HepG2 (cell line): ENCODE data around the gene DNAJC5. TPM values are rescaled to one million over a fixed set of nuclear protein-coding genes. Genes with fewer than 3 reads are reported as not detected.

Source experiments
- AGO2 ChIP-seq: fragments of 200-400 bp; formaldehyde crosslinking; optimal IDR thresholded peaks from 2 replicates; pipeline ENCODE3; 2017; ENCODE audit warnings: mild to moderate bottlenecking, low read depth, low read length, moderate library complexity
- ARID3A ChIP-seq: IDR thresholded peaks from 2 replicates; pipeline ENCODE4 v1.6.1; 2012; ENCODE audit warnings: low read depth, low read length, improper control_type of control experiment
- ATAD3A ChIP-seq: sonication (generic); formaldehyde crosslinking; IDR thresholded peaks from 2 replicates; pipeline ENCODE4 v1.4.0; 2020; ENCODE audit warnings: missing genetic modification reagents
- BHLHE40 ChIP-seq: IDR thresholded peaks from 2 replicates; pipeline ENCODE4 v1.6.1; 2011; ENCODE audit warnings: low read length, improper control_type of control experiment
- HOXD1 ChIP-seq: sonication (generic); formaldehyde crosslinking; IDR thresholded peaks from 2 replicates; pipeline ENCODE4 v1.5.0; 2020; ENCODE audit warnings: missing genetic modification reagents
- MEF2D ChIP-seq: sonication (generic); formaldehyde crosslinking; IDR thresholded peaks from 2 replicates; pipeline ENCODE4 v1.5.1; 2020; ENCODE audit warnings: mild to moderate bottlenecking, missing genetic modification reagents
- MEIS1 ChIP-seq: sonication (generic); formaldehyde crosslinking; IDR thresholded peaks from 2 replicates; pipeline ENCODE4 v1.9.0; 2021; ENCODE audit warnings: mild to moderate bottlenecking, missing genetic modification reagents, moderate library complexity, borderline replicate concordance
- RELA ChIP-seq: sonication (generic); formaldehyde crosslinking; IDR thresholded peaks from 2 replicates; pipeline ENCODE4 v1.4.0; 2020; ENCODE audit warnings: missing genetic modification reagents
- THYN1 ChIP-seq: sonication (generic); formaldehyde crosslinking; IDR thresholded peaks from 2 replicates; pipeline ENCODE4 v1.8.1; 2023; ENCODE audit warnings: low read depth, mild to moderate bottlenecking, moderate library complexity, missing genetic modification reagents, borderline replicate concordance
- TSC22D2 ChIP-seq: sonication (generic); formaldehyde crosslinking; IDR thresholded peaks from 2 replicates; pipeline ENCODE4 v1.5.1; 2020; ENCODE audit warnings: missing genetic modification reagents, mild to moderate bottlenecking, borderline replicate concordance
- XRCC5 ChIP-seq: fragments of 200-400 bp; formaldehyde crosslinking; optimal IDR thresholded peaks from 2 replicates; pipeline ENCODE3; 2017; ENCODE audit warnings: mild to moderate bottlenecking, low read length
- ZFP62 ChIP-seq: sonication (generic); formaldehyde crosslinking; IDR thresholded peaks from 2 replicates; pipeline ENCODE4 v1.4.0; 2020; ENCODE audit warnings: missing genetic modification reagents
- ZNF138 ChIP-seq: sonication (generic); formaldehyde crosslinking; IDR thresholded peaks from 2 replicates; pipeline ENCODE4 v1.5.0; 2020; ENCODE audit warnings: mild to moderate bottlenecking, low read depth, missing genetic modification reagents
- ZNF431 ChIP-seq: sonication (generic); formaldehyde crosslinking; IDR thresholded peaks from 2 replicates; pipeline ENCODE4 v1.9.0; 2022; ENCODE audit warnings: missing genetic modification reagents, low read depth, mild to moderate bottlenecking, borderline replicate concordance
- ZNF460 ChIP-seq: sonication (generic); formaldehyde crosslinking; IDR thresholded peaks from 2 replicates; pipeline ENCODE4 v1.5.1; 2020; ENCODE audit warnings: missing genetic modification reagents, mild to moderate bottlenecking, borderline replicate concordance
- ZNF614 ChIP-seq: IDR thresholded peaks from 2 replicates; pipeline ENCODE4 v1.6.1; 2018; ENCODE audit warnings: missing biosample characterization, missing genetic modification reagents, inconsistent platforms, borderline replicate concordance
- ZNF704 ChIP-seq: sonication (generic); formaldehyde crosslinking; IDR thresholded peaks from 2 replicates; pipeline ENCODE4 v1.8.1; 2023; ENCODE audit warnings: mild to moderate bottlenecking, inconsistent platforms, moderate library complexity, missing genetic modification reagents, borderline replicate concordance
- ZNF747 ChIP-seq: sonication (generic); formaldehyde crosslinking; IDR thresholded peaks from 2 replicates; pipeline ENCODE4 v1.8.1; 2023; ENCODE audit warnings: missing genetic modification reagents, mild to moderate bottlenecking, borderline replicate concordance
- ZNF781 ChIP-seq: sonication (generic); formaldehyde crosslinking; IDR thresholded peaks from 2 replicates; pipeline ENCODE4 v1.5.1; 2020; ENCODE audit warnings: borderline replicate concordance, mild to moderate bottlenecking, missing genetic modification reagents; ENCODE audit errors: not compliant biosample characterization
- polyA plus RNA-seq, 8 experiments: library from polyadenylated mRNA; depleted of rRNA in 3 of 8; stranded (reverse) in 7 of 8; unstranded in 1 of 8; fragments of >200 nt; fragmentation: Illumina TruSeq in 4 of 8; extraction: Trizol in 4 of 8; gene quantifications; 2 replicates each; pipeline versions ENCODE4 v1.2.1 to v1.2.3, GENCODE V29; 2011 to 2016; ENCODE audit warnings: low read depth in 4 of 8, missing spikeins in 1 of 8, mixed read lengths in 1 of 8; ENCODE audit not compliant: insufficient read depth in 1 of 8
- total RNA-seq, 5 experiments: library from RNA; depleted of rRNA; stranded (reverse); fragments of >200 nt; fragmentation: Illumina TruSeq; extraction: Trizol; gene quantifications; 2 replicates each; pipeline ENCODE4 v1.2.3, GENCODE V29; 2016; ENCODE audit warnings: low read depth in 1 of 5
- TF ChIP-seq, protein P1 (sequence below): fragments of 450-650 bp; IDR thresholded peaks from 2 replicates; pipeline ENCODE4 v1.6.1; 2016
- TF ChIP-seq, protein P2 (sequence below): sonication (generic); formaldehyde crosslinking; conservative IDR thresholded peaks from 2 replicates; pipeline ENCODE4 v1.4.0; 2020; ENCODE audit warnings: missing genetic modification reagents

Gene DNAJC5
- total and polyA plus RNA-seq, 2 of the 13 experiments (the other 11 are each of a cell fraction or from before 2014, with no cell fraction given) = 42.8 to 64.5 TPM

GRCh38 chr20:63968928-63969760 lies 74.2 kb downstream of the DNAJC5 start (continued):
- TF ChIP-seq, protein P1, sequence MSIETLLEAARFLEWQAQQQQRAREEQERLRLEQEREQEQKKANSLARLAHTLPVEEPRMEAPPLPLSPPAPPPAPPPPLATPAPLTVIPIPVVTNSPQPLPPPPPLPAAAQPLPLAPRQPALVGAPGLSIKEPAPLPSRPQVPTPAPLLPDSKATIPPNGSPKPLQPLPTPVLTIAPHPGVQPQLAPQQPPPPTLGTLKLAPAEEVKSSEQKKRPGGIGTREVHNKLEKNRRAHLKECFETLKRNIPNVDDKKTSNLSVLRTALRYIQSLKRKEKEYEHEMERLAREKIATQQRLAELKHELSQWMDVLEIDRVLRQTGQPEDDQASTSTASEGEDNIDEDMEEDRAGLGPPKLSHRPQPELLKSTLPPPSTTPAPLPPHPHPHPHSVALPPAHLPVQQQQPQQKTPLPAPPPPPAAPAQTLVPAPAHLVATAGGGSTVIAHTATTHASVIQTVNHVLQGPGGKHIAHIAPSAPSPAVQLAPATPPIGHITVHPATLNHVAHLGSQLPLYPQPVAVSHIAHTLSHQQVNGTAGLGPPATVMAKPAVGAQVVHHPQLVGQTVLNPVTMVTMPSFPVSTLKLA = no peak
- TF ChIP-seq ARID3A (no peak), ATAD3A (CRISPR knock-in tag) (no peak), MEIS1 (peak; percentile 90), XRCC5 (peak; percentile 84), ZFP62 (CRISPR knock-in tag) (no peak), THYN1 (CRISPR knock-in tag) (no peak), HOXD1 (CRISPR knock-in tag) (0 out of 2 replicates have a peak, but pooled peaks have one; percentile 52), BHLHE40 (no peak), ZNF747 (CRISPR knock-in tag) (no peak), ZNF431 (CRISPR knock-in tag) (peak; percentile 19; the same call in 1 of the 2 replicates), ZNF138 (CRISPR knock-in tag) (peak; percentile 58; the same call in 1 of the 2 replicates), RELA (CRISPR knock-in tag) (peak; percentile 69; the same call in 1 of the 2 replicates), ZNF460 (CRISPR knock-in tag) (no peak), ZNF704 (CRISPR knock-in tag) (0 out of 2 replicates have a peak, but pooled peaks have one; percentile 20), ZNF781 (CRISPR knock-in tag) (peak; percentile 94), TSC22D2 (no peak), MEF2D (CRISPR knock-in tag) (peak; percentile 81; the same call in 1 of the 2 replicates), ZNF614 (CRISPR knock-in tag) (peak; percentile 83; the same call in 1 of the 2 replicates), AGO2 (peak; percentile 95)
- TF ChIP-seq, protein P2, sequence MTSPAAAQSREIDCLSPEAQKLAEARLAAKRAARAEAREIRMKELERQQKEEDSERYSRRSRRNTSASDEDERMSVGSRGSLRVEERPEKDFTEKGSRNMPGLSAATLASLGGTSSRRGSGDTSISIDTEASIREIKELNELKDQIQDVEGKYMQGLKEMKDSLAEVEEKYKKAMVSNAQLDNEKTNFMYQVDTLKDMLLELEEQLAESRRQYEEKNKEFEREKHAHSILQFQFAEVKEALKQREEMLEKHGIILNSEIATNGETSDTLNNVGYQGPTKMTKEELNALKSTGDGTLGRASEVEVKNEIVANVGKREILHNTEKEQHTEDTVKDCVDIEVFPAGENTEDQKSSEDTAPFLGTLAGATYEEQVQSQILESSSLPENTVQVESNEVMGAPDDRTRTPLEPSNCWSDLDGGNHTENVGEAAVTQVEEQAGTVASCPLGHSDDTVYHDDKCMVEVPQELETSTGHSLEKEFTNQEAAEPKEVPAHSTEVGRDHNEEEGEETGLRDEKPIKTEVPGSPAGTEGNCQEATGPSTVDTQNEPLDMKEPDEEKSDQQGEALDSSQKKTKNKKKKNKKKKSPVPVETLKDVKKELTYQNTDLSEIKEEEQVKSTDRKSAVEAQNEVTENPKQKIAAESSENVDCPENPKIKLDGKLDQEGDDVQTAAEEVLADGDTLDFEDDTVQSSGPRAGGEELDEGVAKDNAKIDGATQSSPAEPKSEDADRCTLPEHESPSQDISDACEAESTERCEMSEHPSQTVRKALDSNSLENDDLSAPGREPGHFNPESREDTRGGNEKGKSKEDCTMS = no peak
